ENCODE data around the gene CHST7. TPM values are rescaled to one million over a fixed set of nuclear protein-coding genes. Genes with fewer than 3 reads are reported as not detected.

CHST7 gene
- total and polyA plus RNA-seq, 2 of the 8 experiments (the other 6 are each of a cell fraction or from before 2014, with no cell fraction given), result 7.9 to 14.1 TPM

DNA sequence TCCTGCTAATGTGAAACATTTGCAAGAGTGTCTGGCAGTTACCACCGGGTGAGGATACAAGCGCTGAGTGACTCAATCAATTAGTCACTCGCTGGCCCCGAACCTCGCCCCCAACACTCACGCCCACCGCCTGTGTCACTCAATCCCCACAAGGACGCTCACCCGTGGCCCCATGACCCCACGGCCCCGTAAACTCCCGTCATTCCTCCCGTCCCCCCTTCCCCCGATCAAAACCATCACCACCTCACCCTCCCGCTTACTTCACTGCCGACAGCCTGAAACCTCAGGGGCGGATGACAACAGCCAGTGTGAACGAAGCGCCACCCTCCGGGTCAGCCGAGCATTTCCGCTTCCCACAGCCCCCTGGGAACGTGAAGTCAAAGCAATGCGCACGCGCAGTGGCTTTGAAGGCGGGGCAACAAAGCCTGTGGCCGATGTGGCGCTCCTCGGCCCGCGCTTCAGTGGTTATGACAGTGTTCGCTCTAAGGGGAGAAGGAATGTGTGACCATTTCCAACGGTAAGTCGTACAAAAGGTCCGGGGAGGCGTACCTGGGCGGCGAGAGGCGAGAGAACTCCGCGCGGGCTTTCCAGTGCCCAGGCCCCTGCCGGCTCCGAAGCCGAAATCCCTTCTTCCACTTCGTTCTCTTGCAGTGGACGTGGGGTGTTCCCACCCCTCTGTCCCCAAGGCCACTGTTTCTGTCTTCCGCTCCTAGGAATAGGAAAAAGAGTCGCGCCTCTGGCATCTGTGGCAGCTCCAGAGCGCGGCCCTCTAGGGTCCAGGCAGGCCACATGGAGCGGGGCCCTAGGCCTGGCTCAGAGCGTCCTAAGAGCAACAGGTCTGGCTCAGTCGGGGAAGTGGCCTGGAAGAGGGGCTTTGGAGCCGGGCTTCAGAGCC, 28.2 kb upstream of the CHST7 start, which contains the start of gene ZNF674 (continued):
- no peak for TF ChIP-seq SP1 (IDR thresholded peaks at IDR 0.05; ENCODE audit: low read depth, low read length)

All from H1 (cell line).